IPS DF 6.9 (cell line): Measurements from ENCODE around the gene CGNL1.

ENCODE experiments used
- DNase-seq: peaks from one replicate; pipeline ENCODE4 v3.0.0-alpha.2; 2013; ENCODE audit warnings: low read depth, low spot score
- H3K27ac ChIP-seq: one replicate; pipeline ENCODE4 v1.5.1; 2013; ENCODE audit warnings: low read length, control low read depth
- H3K27me3 ChIP-seq: 2 replicates; pipeline ENCODE4 v1.6.1; 2013; ENCODE audit warnings: mild to moderate bottlenecking, low read length; ENCODE audit not compliant: control insufficient read depth, insufficient read depth
- H3K36me3 ChIP-seq: 2 replicates; pipeline ENCODE4 v1.6.1; 2013; ENCODE audit warnings: low read length; ENCODE audit not compliant: control insufficient read depth, insufficient read depth
- H3K4me1 ChIP-seq: 2 replicates; pipeline ENCODE4 v1.6.1; 2013; ENCODE audit warnings: low read length; ENCODE audit not compliant: control insufficient read depth, insufficient read depth
- H3K4me3 ChIP-seq: 2 replicates; pipeline ENCODE4 v1.5.1; 2013; ENCODE audit warnings: mild to moderate bottlenecking, low read length
- H3K9me3 ChIP-seq: 2 replicates; pipeline ENCODE4 v1.6.1; 2013; ENCODE audit warnings: low read length, inconsistent platforms; ENCODE audit not compliant: control insufficient read depth, insufficient read depth
- WGBS: extraction: QIAGEN DNeasy Blood & Tissue Kit; methylation state at CpG from one replicate; pipeline ENCODE4 v1.1.7; 2013; ENCODE audit warnings: mixed read lengths, missing lambda C conversion rate; ENCODE audit not compliant: insufficient read length, insufficient coverage; 5-methylcytosine and 5-hydroxymethylcytosine counted together

The CGNL1 gene

GRCh38 chr15:57493351-57493750, 117.0 kb downstream of the CGNL1 start:
- no peak for DNase-seq
- H3K4me1 ChIP-seq: no peaks in the 10 kb centered on the region; the same call in 1 of the 2 replicates
- 0 out of 2 replicates have a peak, but pooled peaks cover 2% of the 10 kb centered on the region for H3K36me3 ChIP-seq
- H3K27me3 ChIP-seq: no peaks in the 10 kb centered on the region
- no peak overlapping the region for H3K27ac ChIP-seq
- no CpG with 5 or more reads among the region's 4 CpGs for WGBS
- H3K4me3 ChIP-seq: no peak overlapping the region
- no peaks in the 10 kb centered on the region for H3K9me3 ChIP-seq

- no peak for DNase-seq
- Histone ChIP-seq H3K36me3 (0 out of 2 replicates have a peak, but pooled peaks cover 2% of the 10 kb centered on the region), H3K27ac (no peak overlapping the region), H3K27me3 (no peaks in the 10 kb centered on the region), H3K9me3 (no peaks in the 10 kb centered on the region), H3K4me1 (no peaks in the 10 kb centered on the region; the same call in 1 of the 2 replicates), H3K4me3 (no peak overlapping the region)
- no CpG with 5 or more reads among the region's 4 CpGs for WGBS
Measured at GRCh38 chr15:57494581-57494980, 118.3 kb downstream of the CGNL1 start.

GRCh38 chr15:57495041-57495440, 118.7 kb downstream of the CGNL1 start:
- 0 out of 2 replicates have a peak, but pooled peaks cover 2% of the 10 kb centered on the region for H3K36me3 ChIP-seq

GRCh38 chr15:57495554-57496165, 119.4 kb downstream of the CGNL1 start:
- no peak overlapping the region for H3K4me3 ChIP-seq
- no peak overlapping the region for H3K27ac ChIP-seq
- H3K9me3 ChIP-seq: no peaks in the 10 kb centered on the region
- no peaks in the 10 kb centered on the region; the same call in 1 of the 2 replicates for H3K4me1 ChIP-seq
- WGBS: no CpG with 5 or more reads among the region's 2 CpGs
- 0 out of 2 replicates have a peak, but pooled peaks cover 2% of the 10 kb centered on the region for H3K36me3 ChIP-seq
- H3K27me3 ChIP-seq: no peaks in the 10 kb centered on the region
- DNase-seq: no peak

More at GRCh38 chr15:57495041-57495440, 118.7 kb downstream of the CGNL1 start:
- Histone ChIP-seq H3K27me3 (no peaks in the 10 kb centered on the region), H3K27ac (no peak overlapping the region), H3K9me3 (no peaks in the 10 kb centered on the region), H3K4me1 (no peaks in the 10 kb centered on the region; the same call in 1 of the 2 replicates), H3K4me3 (no peak overlapping the region)
- no peak for DNase-seq
- no CpG with 5 or more reads among the region's 2 CpGs for WGBS

GRCh38 chr15:57496594-57496945, 120.3 kb downstream of the CGNL1 start:
- Histone ChIP-seq H3K9me3 (no peaks in the 10 kb centered on the region), H3K36me3 (0 out of 2 replicates have a peak, but pooled peaks cover 2% of the 10 kb centered on the region), H3K4me3 (no peak overlapping the region), H3K27me3 (no peaks in the 10 kb centered on the region), H3K4me1 (no peaks in the 10 kb centered on the region; the same call in 1 of the 2 replicates), H3K27ac (no peak overlapping the region)
- no CpG with 5 or more reads among the region's 1 CpG for WGBS
- DNase-seq: no peak

- no peak overlapping the region for H3K4me3 ChIP-seq
- H3K36me3 ChIP-seq: 0 out of 2 replicates have a peak, but pooled peaks cover 2% of the 10 kb centered on the region
- WGBS: no CpG with 5 or more reads among the region's 15 CpGs
- no peaks in the 10 kb centered on the region for H3K9me3 ChIP-seq
- H3K27me3 ChIP-seq: no peaks in the 10 kb centered on the region
- no peak overlapping the region for H3K27ac ChIP-seq
- H3K4me1 ChIP-seq: no peaks in the 10 kb centered on the region; the same call in 1 of the 2 replicates
- no peak for DNase-seq
Measured at GRCh38 chr15:57496946-57497869, 120.9 kb downstream of the CGNL1 start.

- WGBS: no CpG with 5 or more reads among the region's 10 CpGs
- Histone ChIP-seq H3K4me1 (no peaks in the 10 kb centered on the region; the same call in 1 of the 2 replicates), H3K9me3 (no peaks in the 10 kb centered on the region), H3K36me3 (no peaks in the 10 kb centered on the region), H3K27me3 (no peaks in the 10 kb centered on the region), H3K27ac (no peak overlapping the region), H3K4me3 (no peak overlapping the region)
- DNase-seq: no peak
Measured at GRCh38 chr15:57500256-57500655, 124.0 kb downstream of the CGNL1 start.

GRCh38 chr15:57500979-57501576, 124.8 kb downstream of the CGNL1 start:
- Histone ChIP-seq H3K4me3 (no peak overlapping the region), H3K27me3 (no peaks in the 10 kb centered on the region), H3K4me1 (no peaks in the 10 kb centered on the region; the same call in 1 of the 2 replicates), H3K36me3 (no peaks in the 10 kb centered on the region), H3K9me3 (no peaks in the 10 kb centered on the region), H3K27ac (no peak overlapping the region)
- no peak for DNase-seq
- WGBS: no CpG with 5 or more reads among the region's 6 CpGs

- no peaks in the 10 kb centered on the region for H3K9me3 ChIP-seq
- DNase-seq: no peak
- no CpG with 5 or more reads among the region's 2 CpGs for WGBS
- no peaks in the 10 kb centered on the region; the same call in 1 of the 2 replicates for H3K4me1 ChIP-seq
- H3K36me3 ChIP-seq: no peaks in the 10 kb centered on the region
- no peaks in the 10 kb centered on the region for H3K27me3 ChIP-seq
- H3K27ac ChIP-seq: no peak overlapping the region
- H3K4me3 ChIP-seq: no peak overlapping the region
Measured at GRCh38 chr15:57502116-57502515, 125.8 kb downstream of the CGNL1 start.

GRCh38 chr15:57503051-57503702, 126.9 kb downstream of the CGNL1 start:
- no CpG with 5 or more reads among the region's 6 CpGs for WGBS
- H3K27ac ChIP-seq: no peak overlapping the region

More at GRCh38 chr15:57503051-57503702, 126.9 kb downstream of the CGNL1 start:
- no peaks in the 10 kb centered on the region for H3K9me3 ChIP-seq
- H3K36me3 ChIP-seq: no peaks in the 10 kb centered on the region
- H3K27me3 ChIP-seq: no peaks in the 10 kb centered on the region
- no peak overlapping the region for H3K4me3 ChIP-seq
- no peak for DNase-seq
- H3K4me1 ChIP-seq: no peaks in the 10 kb centered on the region; the same call in 1 of the 2 replicates
